Astrocyte (in vitro differentiated cells and primary cell): ENCODE data around the gene ADAMTS10. TPM values are rescaled to one million over a fixed set of nuclear protein-coding genes. Genes with fewer than 3 reads are reported as not detected.

Source experiments
- DNase-seq: peaks from one replicate; pipeline ENCODE4 v3.0.0-alpha.2; 2010; ENCODE audit warnings: low read depth
- FAIRE-seq: peaks from 2 replicates; lab custom pipeline; 2011; peaks lifted over from hg19 to GRCh38; lab: Jason Lieb, UNC
- H2AFZ ChIP-seq: 2 replicates; pipeline ENCODE4 v1.6.0; 2012; ENCODE audit warnings: low read depth, low read length, inconsistent platforms
- H3K27ac ChIP-seq: 2 replicates; pipeline ENCODE4 v1.5.1; 2011; ENCODE audit warnings: low read depth, low read length, inconsistent platforms
- H3K27me3 ChIP-seq: 2 replicates; pipeline ENCODE4 v1.6.0; 2011; ENCODE audit warnings: low read length, inconsistent platforms; ENCODE audit not compliant: insufficient read depth
- H3K36me3 ChIP-seq: 2 replicates; pipeline ENCODE4 v1.5.1; 2011; ENCODE audit warnings: low read length, inconsistent platforms; ENCODE audit not compliant: insufficient read depth
- H3K4me1 ChIP-seq: 2 replicates; pipeline ENCODE4 v1.5.1; 2011; ENCODE audit warnings: low read length, inconsistent platforms; ENCODE audit not compliant: insufficient read depth
- H3K4me2 ChIP-seq: 2 replicates; pipeline ENCODE4 v1.6.0; 2012; ENCODE audit warnings: low read length, inconsistent platforms
- H3K4me3 ChIP-seq: 2 replicates; pipeline ENCODE4 v1.5.1; 2011; ENCODE audit warnings: low read depth, mild to moderate bottlenecking, low read length, inconsistent platforms; ENCODE audit not compliant: insufficient read depth
- H3K79me2 ChIP-seq: 2 replicates; pipeline ENCODE4 v1.6.0; 2012; ENCODE audit warnings: mild to moderate bottlenecking, low read length, inconsistent platforms; ENCODE audit not compliant: insufficient read depth
- H3K9ac ChIP-seq: 2 replicates; pipeline ENCODE4 v1.6.0; 2012; ENCODE audit warnings: mild to moderate bottlenecking, low read length, inconsistent platforms
- H3K9me3 ChIP-seq: 2 replicates; pipeline ENCODE4 v1.5.1; 2012; ENCODE audit warnings: low read depth, mild to moderate bottlenecking, low read length, inconsistent platforms; ENCODE audit not compliant: insufficient read depth
- H4K20me1 ChIP-seq: 2 replicates; pipeline ENCODE4 v1.6.0; 2012; ENCODE audit warnings: low read length, inconsistent platforms; ENCODE audit not compliant: insufficient read depth
- H3K27ac Mint-ChIP-seq: one replicate; pipeline ENCODE4 v1.8.0; 2021; ENCODE audit warnings: mild to moderate bottlenecking, mixed read lengths; ENCODE audit not compliant: unreplicated experiment
- H3K27me3 Mint-ChIP-seq: one replicate; pipeline ENCODE4 v1.8.0; 2021; ENCODE audit warnings: low read depth, mixed read lengths; ENCODE audit not compliant: unreplicated experiment
- H3K36me3 Mint-ChIP-seq: one replicate; pipeline ENCODE4 v1.8.0; 2021; ENCODE audit warnings: low read depth, mixed read lengths; ENCODE audit not compliant: unreplicated experiment
- H3K4me1 Mint-ChIP-seq: one replicate; pipeline ENCODE4 v1.8.0; 2021; ENCODE audit warnings: low read depth, mixed read lengths; ENCODE audit not compliant: unreplicated experiment
- H3K4me3 Mint-ChIP-seq: one replicate; pipeline ENCODE4 v1.8.0; 2021; ENCODE audit warnings: mild to moderate bottlenecking, moderate library complexity, mixed read lengths; ENCODE audit not compliant: unreplicated experiment
- H3K9me3 Mint-ChIP-seq: one replicate; pipeline ENCODE4 v1.8.0; 2021; ENCODE audit warnings: mild to moderate bottlenecking, mixed read lengths; ENCODE audit not compliant: unreplicated experiment
- CTCF ChIP-seq: IDR thresholded peaks from 2 replicates; pipeline ENCODE4 v1.5.1; 2011; ENCODE audit warnings: low read depth, mild to moderate bottlenecking, inconsistent platforms, low read length, moderate library complexity; ENCODE audit not compliant: insufficient read depth
- EZH2 ChIP-seq: IDR thresholded peaks from 2 replicates; pipeline ENCODE4 v1.6.1; 2012; ENCODE audit warnings: mild to moderate bottlenecking, low read length, inconsistent platforms; ENCODE audit not compliant: insufficient read depth
- total RNA-seq: library from RNA; stranded (reverse); gene quantifications from 2 replicates; pipeline ENCODE4 v1.2.1, GENCODE V29; 2021

The ADAMTS10 gene
- total RNA-seq, 1 donor from 2014 or later, result 34.0 TPM

- no peaks in the 10 kb centered on the region for H4K20me1 ChIP-seq
- TF ChIP-seq CTCF, result no peak
- TF ChIP-seq EZH2, result no peak
- peaks cover 15% of the 10 kb centered on the region for H3K27me3 Mint-ChIP-seq
- H3K4me1 Mint-ChIP-seq, result no peaks in the 10 kb centered on the region
- H3K36me3 Mint-ChIP-seq, result no peaks in the 10 kb centered on the region
- H3K27ac Mint-ChIP-seq, result no peak overlapping the region
- H3K27me3 ChIP-seq, result peaks cover 7% of the 10 kb centered on the region
- no peaks in the 10 kb centered on the region for H3K9me3 ChIP-seq
- no peak overlapping the region for H3K4me3 Mint-ChIP-seq
- H3K9ac ChIP-seq, result no peak overlapping the region
- H3K27ac ChIP-seq, result no peak overlapping the region
- DNase-seq (no peak), FAIRE-seq (no peak)
- no peaks in the 10 kb centered on the region for H3K36me3 ChIP-seq
- H3K79me2 ChIP-seq, result no peaks in the 10 kb centered on the region
- H3K4me2 ChIP-seq, result no peak overlapping the region
- H3K4me3 ChIP-seq, result no peak overlapping the region
- no peak overlapping the region for H2AFZ ChIP-seq
- no peaks in the 10 kb centered on the region for H3K4me1 ChIP-seq
- H3K9me3 Mint-ChIP-seq, result peaks cover 8% of the 10 kb centered on the region
Observed at GRCh38 chr19:8643860-8644653, 33.5 kb upstream of the ADAMTS10 start.

- H2AFZ ChIP-seq, result no peak overlapping the region
- FAIRE-seq, result no peak
- Mint-ChIP-seq H3K27me3 (peaks cover 19% of the 10 kb centered on the region), H3K36me3 (no peaks in the 10 kb centered on the region), H3K9me3 (peaks cover 8% of the 10 kb centered on the region), H3K4me3 (no peak overlapping the region), H3K4me1 (no peaks in the 10 kb centered on the region), H3K27ac (no peak overlapping the region)
- H3K36me3 ChIP-seq, result no peaks in the 10 kb centered on the region
- H3K4me2 ChIP-seq, result no peak overlapping the region
- H4K20me1 ChIP-seq, result no peaks in the 10 kb centered on the region
- H3K27me3 ChIP-seq, result peaks cover 7% of the 10 kb centered on the region
- no peak overlapping the region for H3K27ac ChIP-seq
- H3K9ac ChIP-seq, result no peak overlapping the region
- H3K4me1 ChIP-seq, result peaks cover 9% of the 10 kb centered on the region
- TF ChIP-seq CTCF (no peak), EZH2 (no peak)
- no peak overlapping the region for H3K4me3 ChIP-seq
- no peak for DNase-seq
- no peaks in the 10 kb centered on the region for H3K79me2 ChIP-seq
- no peaks in the 10 kb centered on the region for H3K9me3 ChIP-seq
Observed at GRCh38 chr19:8642561-8642960, 32.0 kb upstream of the ADAMTS10 start.
